LNCAP (cell line): ENCODE results near the gene ANO2.

Experiments
- CTCF ChIP-seq: fragments of 450-650 bp; IDR thresholded peaks from 2 replicates; pipeline ENCODE4 v1.5.1; 2017; ENCODE audit warnings: mild to moderate bottlenecking

The ANO2 gene

DNA sequence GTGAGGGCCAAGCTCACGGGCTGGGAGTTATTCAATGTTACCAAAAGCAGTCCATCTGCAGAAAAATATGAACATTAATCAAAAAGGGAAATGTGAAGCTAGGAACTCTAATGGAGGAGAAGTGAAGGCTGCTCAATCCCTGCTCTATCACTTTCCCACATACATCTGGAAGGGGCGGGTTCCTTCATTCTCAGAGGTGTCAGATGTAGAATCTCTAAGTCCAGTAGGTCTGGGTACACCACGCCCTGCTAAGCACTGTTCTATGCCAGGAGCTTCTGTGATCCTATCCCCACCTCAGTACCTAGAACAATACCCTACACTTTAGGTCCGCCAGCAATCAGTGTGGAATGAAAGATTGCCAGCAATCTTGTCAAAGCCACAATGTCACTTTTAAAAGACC is 37.0 kb upstream of the ANO2 start:
- TF ChIP-seq CTCF = no peak

- TF ChIP-seq CTCF = no peak
Observed at GRCh38 chr12:5977556-5977955, 32.5 kb upstream of the ANO2 start.

DNA sequence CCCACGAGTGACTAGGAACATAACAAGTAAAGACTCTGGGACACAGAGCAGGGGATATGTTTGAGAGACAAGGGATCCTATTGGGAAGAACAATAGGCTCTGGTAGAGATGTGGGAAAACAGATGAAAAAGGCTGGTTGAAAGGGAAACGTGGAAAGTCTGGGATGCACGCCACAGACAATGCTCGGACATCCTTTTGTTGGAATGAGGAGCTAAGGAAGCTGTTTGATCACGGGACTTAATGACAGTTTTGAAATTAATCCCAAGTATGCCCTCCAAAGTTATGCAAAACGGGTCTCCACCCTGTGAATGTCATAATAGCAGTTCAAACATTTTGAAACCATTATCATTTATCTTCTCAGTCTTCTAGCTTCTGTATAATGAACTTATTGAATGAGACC is 31.7 kb upstream of the ANO2 start:
- TF ChIP-seq CTCF = no peak

DNA sequence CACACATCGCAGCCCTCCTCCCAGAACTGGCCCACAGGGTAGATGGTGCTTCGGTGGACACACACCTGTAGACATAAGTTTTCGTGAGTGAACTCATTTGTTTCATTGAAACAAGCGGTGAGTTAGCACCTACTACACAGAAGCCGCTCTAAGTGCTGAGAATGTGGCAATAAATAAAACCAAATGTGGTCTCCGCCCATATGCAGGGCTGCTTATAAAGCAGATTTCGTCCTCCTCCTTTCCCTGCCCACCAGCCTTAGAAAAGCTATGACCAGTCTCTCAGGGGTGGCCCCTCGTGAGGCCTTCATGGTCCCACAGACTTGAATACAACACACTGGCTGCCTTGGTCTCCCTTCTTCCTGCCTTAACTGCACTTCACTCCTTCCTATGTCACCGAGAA is 31.1 kb upstream of the ANO2 start:
- TF ChIP-seq CTCF = no peak

- TF ChIP-seq CTCF = no peak
Observed at GRCh38 chr12:5973461-5974115, 28.5 kb upstream of the ANO2 start.

- no peak for TF ChIP-seq CTCF
Observed at GRCh38 chr12:5972387-5972786, 27.3 kb upstream of the ANO2 start.

- TF ChIP-seq CTCF = no peak
Observed at GRCh38 chr12:5971194-5971850, 26.3 kb upstream of the ANO2 start.
